Ishikawa (cell line): Measurements from ENCODE around the gene NPLOC4.

Source experiments
- CEBPB ChIP-seq: IDR thresholded peaks from 2 replicates; pipeline ENCODE4 v1.6.1; 2012
- EP300 ChIP-seq: IDR thresholded peaks from 2 replicates; pipeline ENCODE4 v1.6.1; 2012; ENCODE audit warnings: borderline replicate concordance
- MAX ChIP-seq: IDR thresholded peaks from 2 replicates; pipeline ENCODE4 v1.6.1; 2012
- NFIC ChIP-seq: IDR thresholded peaks from 2 replicates; pipeline ENCODE4 v1.6.1; 2012
- RAD21 ChIP-seq: IDR thresholded peaks from 2 replicates; pipeline ENCODE4 v1.6.1; 2012; ENCODE audit warnings: low read depth
- REST ChIP-seq: IDR thresholded peaks from 2 replicates; pipeline ENCODE4 v1.6.1; 2012; ENCODE audit warnings: low read depth, mild to moderate bottlenecking
- TAF1 ChIP-seq: IDR thresholded peaks from 2 replicates; pipeline ENCODE4 v1.6.1; 2012; ENCODE audit warnings: low read depth, mild to moderate bottlenecking
- TCF12 ChIP-seq: IDR thresholded peaks from 2 replicates; pipeline ENCODE4 v1.6.1; 2012; ENCODE audit warnings: low read depth
- TEAD4 ChIP-seq: IDR thresholded peaks from 2 replicates; pipeline ENCODE4 v1.6.1; 2012
- USF1 ChIP-seq: IDR thresholded peaks from 2 replicates; pipeline ENCODE4 v1.6.1; 2012
- YY1 ChIP-seq: IDR thresholded peaks from 2 replicates; pipeline ENCODE4 v1.6.1; 2012; ENCODE audit warnings: low read depth
- ZBTB7A ChIP-seq: IDR thresholded peaks from 2 replicates; pipeline ENCODE4 v1.6.1; 2012; ENCODE audit warnings: low read depth

GRCh38 chr17:81612172-81612970 lies 24.5 kb downstream of the NPLOC4 start:
- no peak for TF ChIP-seq RAD21
- no peak for TF ChIP-seq EP300
- no peak for TF ChIP-seq MAX
- TF ChIP-seq REST: no peak
- no peak for TF ChIP-seq YY1
- no peak for TF ChIP-seq TAF1
- TF ChIP-seq TCF12: no peak
- no peak for TF ChIP-seq TEAD4
- TF ChIP-seq NFIC: no peak
- no peak for TF ChIP-seq USF1
- no peak for TF ChIP-seq ZBTB7A
- TF ChIP-seq CEBPB: no peak
